HG02938 (cell line): Measurements from ENCODE around the gene PTH2.
"Not testable (repeated sequence)": the region's sequence is repeated elsewhere in the genome, so short reads cannot be mapped to it uniquely, and the experiment has no call there.

ENCODE experiments used
- ATAC-seq: cut with Tn5 transposase; IDR thresholded peaks from one replicate; pipeline ENCODE4 v1.9.1; 2021; ENCODE audit warnings: mild to moderate bottlenecking, moderate library complexity; ENCODE audit not compliant: unreplicated experiment

Gene PTH2

GRCh38 chr19:49423071-49423984 lies at the start of gene PTH2:
Gene PTH2 (minus strand): TSS chr19:49423441. CDS start chr19:49423339, 102 bp downstream.
- no peak for ATAC-seq

- ATAC-seq = no peak
Observed at GRCh38 chr19:49472936-49473335, 49.7 kb upstream of the PTH2 start.

GRCh38 chr19:49470615-49470978 lies 47.4 kb upstream of the PTH2 start:
- no peak for ATAC-seq

- ATAC-seq = no peak
Observed at GRCh38 chr19:49469828-49470614, 46.8 kb upstream of the PTH2 start.

- peak; percentile 67 for ATAC-seq
Observed at GRCh38 chr19:49468746-49469447, 45.7 kb upstream of the PTH2 start.

GRCh38 chr19:49468199-49468598 lies 45.0 kb upstream of the PTH2 start:
- no peak for ATAC-seq

- no peak for ATAC-seq
Observed at GRCh38 chr19:49465371-49465770, 42.1 kb upstream of the PTH2 start.

- ATAC-seq = no peak
Observed at GRCh38 chr19:49463960-49464740, 40.9 kb upstream of the PTH2 start.

GRCh38 chr19:49462492-49462891 lies 39.3 kb upstream of the PTH2 start:
- no peak for ATAC-seq

GRCh38 chr19:49461656-49462055 lies 38.4 kb upstream of the PTH2 start:
- ATAC-seq = no peak

GRCh38 chr19:49461130-49461529 lies 37.9 kb upstream of the PTH2 start:
- ATAC-seq = not testable (repeated sequence)

- no peak for ATAC-seq
Observed at GRCh38 chr19:49459388-49459787, 36.1 kb upstream of the PTH2 start.

GRCh38 chr19:49458567-49458903 lies 35.3 kb upstream of the PTH2 start:
- ATAC-seq = no peak

- ATAC-seq = no peak
Observed at GRCh38 chr19:49456326-49456725, 33.1 kb upstream of the PTH2 start.

GRCh38 chr19:49455773-49456172 lies 32.5 kb upstream of the PTH2 start:
- no peak for ATAC-seq

- no peak for ATAC-seq
Observed at GRCh38 chr19:49453757-49454240, 30.6 kb upstream of the PTH2 start.

- ATAC-seq = peak; percentile 83
Observed at GRCh38 chr19:49453013-49453756, 29.9 kb upstream of the PTH2 start, which contains the start of gene ALDH16A1. Gene ALDH16A1 (plus strand): TSS chr19:49453225. CDS start chr19:49453332, 107 bp downstream.

- peak; percentile 58 for ATAC-seq
Observed at GRCh38 chr19:49451430-49452181, 28.4 kb upstream of the PTH2 start, which contains the start of gene PIH1D1. Gene PIH1D1 (minus strand): TSS chr19:49451814. CDS start chr19:49451574, 240 bp downstream.

GRCh38 chr19:49450405-49450804 lies 27.2 kb upstream of the PTH2 start:
- no peak for ATAC-seq
